Measurements from ENCODE around the gene TMC1.

The TMC1 gene

DNA sequence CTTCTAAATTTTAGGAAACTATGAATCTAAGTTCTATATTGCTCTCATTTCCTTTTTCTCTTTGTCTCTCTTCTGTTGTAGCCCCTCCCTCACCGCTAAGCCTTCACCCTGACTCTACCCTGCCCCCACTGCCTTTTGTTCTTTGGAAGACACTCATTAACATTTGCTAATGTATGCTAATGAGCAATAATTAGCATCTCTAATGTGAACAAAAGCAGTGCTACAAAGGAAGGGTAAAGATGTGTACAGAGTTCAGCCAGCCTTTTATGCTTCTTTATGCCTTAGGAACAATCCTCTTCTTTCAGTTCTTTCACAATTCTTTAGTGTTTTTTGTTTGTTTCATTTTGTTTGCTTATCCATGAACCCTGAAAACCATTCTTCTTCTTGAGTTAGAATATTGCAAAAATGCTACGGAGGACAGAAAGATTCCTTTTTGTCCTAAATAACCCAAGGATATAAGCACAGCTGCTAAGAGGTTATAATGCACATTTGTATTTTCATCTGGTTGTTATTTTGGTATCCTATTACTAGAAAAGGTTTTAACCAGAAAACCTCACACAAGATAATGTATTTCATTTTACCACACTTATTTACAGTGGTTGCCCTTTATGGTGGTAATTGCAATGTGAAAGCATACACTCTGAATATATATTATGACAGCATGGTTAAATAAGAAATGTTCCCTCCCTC lies 159.3 kb downstream of the TMC1 start:
- no peak for DNase-seq (ENCODE audit: extremely low read depth, low read depth)
- TF ChIP-seq, protein P1, sequence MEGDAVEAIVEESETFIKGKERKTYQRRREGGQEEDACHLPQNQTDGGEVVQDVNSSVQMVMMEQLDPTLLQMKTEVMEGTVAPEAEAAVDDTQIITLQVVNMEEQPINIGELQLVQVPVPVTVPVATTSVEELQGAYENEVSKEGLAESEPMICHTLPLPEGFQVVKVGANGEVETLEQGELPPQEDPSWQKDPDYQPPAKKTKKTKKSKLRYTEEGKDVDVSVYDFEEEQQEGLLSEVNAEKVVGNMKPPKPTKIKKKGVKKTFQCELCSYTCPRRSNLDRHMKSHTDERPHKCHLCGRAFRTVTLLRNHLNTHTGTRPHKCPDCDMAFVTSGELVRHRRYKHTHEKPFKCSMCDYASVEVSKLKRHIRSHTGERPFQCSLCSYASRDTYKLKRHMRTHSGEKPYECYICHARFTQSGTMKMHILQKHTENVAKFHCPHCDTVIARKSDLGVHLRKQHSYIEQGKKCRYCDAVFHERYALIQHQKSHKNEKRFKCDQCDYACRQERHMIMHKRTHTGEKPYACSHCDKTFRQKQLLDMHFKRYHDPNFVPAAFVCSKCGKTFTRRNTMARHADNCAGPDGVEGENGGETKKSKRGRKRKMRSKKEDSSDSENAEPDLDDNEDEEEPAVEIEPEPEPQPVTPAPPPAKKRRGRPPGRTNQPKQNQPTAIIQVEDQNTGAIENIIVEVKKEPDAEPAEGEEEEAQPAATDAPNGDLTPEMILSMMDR (IDR thresholded peaks at IDR 0.05; ENCODE audit: low read depth, low read length) = no peak

DNA sequence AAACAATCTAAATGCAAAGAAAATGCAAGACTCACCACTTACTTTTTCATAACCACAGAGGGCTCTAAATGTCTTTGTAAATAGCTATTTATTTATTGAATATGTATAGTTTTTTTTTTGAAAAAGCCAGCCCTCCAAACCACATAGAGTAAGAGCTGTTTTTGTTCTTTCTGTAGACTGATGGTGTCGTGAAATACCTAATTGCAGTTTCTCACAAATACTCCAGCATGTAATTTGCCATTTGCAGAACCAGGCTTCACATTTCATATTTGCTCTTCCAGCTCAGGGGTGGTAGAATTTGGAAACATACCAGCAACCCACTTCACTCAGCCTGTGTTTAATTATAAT lies 159.8 kb downstream of the TMC1 start:
- TF ChIP-seq, protein P1 (IDR thresholded peaks at IDR 0.05; ENCODE audit: low read depth, low read length) = no peak
- DNase-seq (ENCODE audit: extremely low read depth, low read depth) = no peak

- no peak for DNase-seq (ENCODE audit: extremely low read depth, low read depth)
- TF ChIP-seq, protein P1 (IDR thresholded peaks at IDR 0.05; ENCODE audit: low read depth, low read length) = no peak
Observed at GRCh38 chr9:72684615-72685014, 163.2 kb downstream of the TMC1 start.

- TF ChIP-seq, protein P1 (IDR thresholded peaks at IDR 0.05; ENCODE audit: low read depth, low read length) = no peak
- no peak for DNase-seq (ENCODE audit: extremely low read depth, low read depth)
Observed at GRCh38 chr9:72685911-72686310, 164.5 kb downstream of the TMC1 start.

DNA sequence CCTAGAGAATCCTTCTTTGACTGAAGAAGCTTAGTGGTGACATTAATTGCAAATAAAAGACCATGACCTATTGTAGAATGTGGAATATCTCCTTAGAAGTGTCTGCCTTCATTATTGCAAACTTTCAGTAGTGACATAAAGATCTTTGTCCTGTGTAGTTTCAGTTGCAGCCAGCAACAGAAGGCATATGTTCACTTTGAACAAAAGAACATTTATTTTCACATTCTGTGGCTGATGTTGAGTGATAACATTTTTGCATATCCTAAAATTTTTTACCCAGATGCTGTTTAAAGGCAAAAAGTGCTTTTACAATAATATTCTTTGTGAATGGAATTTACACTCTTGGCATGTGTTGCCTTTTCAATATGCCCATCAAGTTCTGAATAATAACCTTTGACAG lies 165.9 kb downstream of the TMC1 start:
- no peak for DNase-seq (ENCODE audit: extremely low read depth, low read depth)
- TF ChIP-seq, protein P1 (IDR thresholded peaks at IDR 0.05; ENCODE audit: low read depth, low read length) = no peak

- DNase-seq (ENCODE audit: extremely low read depth, low read depth) = no peak
Observed at GRCh38 chr9:72691671-72692070, 170.3 kb downstream of the TMC1 start.

GRCh38 chr9:72695365-72695764 lies 174.0 kb downstream of the TMC1 start:
- DNase-seq (ENCODE audit: extremely low read depth, low read depth) = no peak
- TF ChIP-seq, protein P1 (IDR thresholded peaks at IDR 0.05; ENCODE audit: low read depth, low read length) = no peak

More at GRCh38 chr9:72691671-72692070, 170.3 kb downstream of the TMC1 start:
- TF ChIP-seq, protein P1 (IDR thresholded peaks at IDR 0.05; ENCODE audit: low read depth, low read length) = no peak

All from AG09319 (cell line).